Liver (tissue), 9 donors: Measurements from ENCODE around the gene BCAT1. TPM values are rescaled to one million over a fixed set of nuclear protein-coding genes. Genes with fewer than 3 reads are reported as not detected.

ENCODE experiments used
- DNase-seq: peaks from one replicate; pipeline ENCODE4 v3.0.0-alpha.2; 2017; ENCODE audit warnings: low spot score
- H3K27ac ChIP-seq, 2 donors: one replicate each; pipeline ENCODE4 v1.7.0; 2013; ENCODE audit warnings: inconsistent platforms in 2 of 2, low read length in 2 of 2, control low read depth in 1 of 2, low read depth in 1 of 2, mild to moderate bottlenecking in 1 of 2
- H3K27me3 ChIP-seq, 4 donors: one replicate each; pipeline versions ENCODE4 v1.6.1 to v1.7.0; 2013; ENCODE audit warnings: low read length in 3 of 4, inconsistent platforms in 1 of 4, mild to moderate bottlenecking in 1 of 4, moderate library complexity in 1 of 4; ENCODE audit not compliant: control insufficient read depth in 4 of 4, insufficient read depth in 4 of 4
- H3K36me3 ChIP-seq, 4 donors: one replicate each; pipeline versions ENCODE4 v1.6.1 to v1.7.0; 2013; ENCODE audit warnings: low read length in 3 of 4, mild to moderate bottlenecking in 3 of 4, low read depth in 1 of 4, moderate library complexity in 1 of 4; ENCODE audit not compliant: control insufficient read depth in 4 of 4, insufficient read depth in 3 of 4
- H3K4me1 ChIP-seq, 4 donors: one replicate each; pipeline versions ENCODE4 v1.6.1 to v1.7.0; 2013; ENCODE audit warnings: low read length in 3 of 4, mild to moderate bottlenecking in 3 of 4, moderate library complexity in 1 of 4; ENCODE audit not compliant: control insufficient read depth in 4 of 4, insufficient read depth in 4 of 4
- H3K4me3 ChIP-seq, 3 donors: one replicate each; pipeline versions ENCODE4 v1.6.1 to v1.7.0; 2013; ENCODE audit warnings: low read length in 3 of 3, control low read depth in 1 of 3, low read depth in 1 of 3, mild to moderate bottlenecking in 1 of 3
- H3K9ac ChIP-seq, 2 donors: one replicate each; pipeline ENCODE4 v1.7.0; 2013; ENCODE audit warnings: low read length in 2 of 2, mild to moderate bottlenecking in 2 of 2, moderate library complexity in 2 of 2, control low read depth in 1 of 2, low read depth in 1 of 2
- H3K9me3 ChIP-seq, 4 donors: one replicate each; pipeline versions ENCODE4 v1.6.1 to v1.7.0; 2013; ENCODE audit warnings: low read length in 3 of 4; ENCODE audit not compliant: control insufficient read depth in 4 of 4
- ATF3 ChIP-seq: IDR thresholded peaks from 2 replicates; pipeline ENCODE4 v1.6.1; 2016; ENCODE audit warnings: antibody characterized with exemption
- EGR1 ChIP-seq, 2 donors: IDR thresholded peaks; 2 replicates each; pipeline ENCODE4 v1.6.1; 2016 to 2018; ENCODE audit warnings: antibody characterized with exemption in 2 of 2, low read depth in 2 of 2
- FOXA2 ChIP-seq: IDR thresholded peaks from 2 replicates; pipeline ENCODE4 v1.6.1; 2016; ENCODE audit warnings: antibody characterized with exemption
- GABPA ChIP-seq, 2 donors: IDR thresholded peaks in 1 of 2; conservative IDR thresholded peaks in 1 of 2; 2 replicates each; pipeline ENCODE4 v1.6.1; 2016; ENCODE audit warnings: antibody characterized with exemption in 2 of 2, mild to moderate bottlenecking in 1 of 2, moderate library complexity in 1 of 2
- HNF4A ChIP-seq, 2 donors: conservative IDR thresholded peaks; 2 replicates each; pipeline ENCODE4 v1.6.1; 2016; ENCODE audit warnings: antibody characterized with exemption in 2 of 2, mild to moderate bottlenecking in 2 of 2
- HNF4G ChIP-seq: IDR thresholded peaks from 2 replicates; pipeline ENCODE4 v1.6.1; 2016; ENCODE audit warnings: antibody characterized with exemption
- JUND ChIP-seq, 2 donors: IDR thresholded peaks; 2 replicates each; pipeline ENCODE4 v1.6.1; 2016; ENCODE audit warnings: antibody characterized with exemption in 2 of 2
- NR2F2 ChIP-seq: IDR thresholded peaks from 2 replicates; pipeline ENCODE4 v1.6.1; 2016; ENCODE audit warnings: antibody characterized with exemption
- RAD21 ChIP-seq, 2 donors: IDR thresholded peaks; 2 replicates each; pipeline ENCODE4 v1.6.1; 2016; ENCODE audit warnings: antibody characterized with exemption in 2 of 2, mild to moderate bottlenecking in 2 of 2
- RXRA ChIP-seq, 2 donors: IDR thresholded peaks; 2 replicates each; pipeline ENCODE4 v1.6.1; 2017 to 2018; ENCODE audit warnings: antibody characterized with exemption in 2 of 2, mild to moderate bottlenecking in 1 of 2
- SP1 ChIP-seq: IDR thresholded peaks from 2 replicates; pipeline ENCODE4 v1.6.1; 2018; ENCODE audit warnings: antibody characterized with exemption, mild to moderate bottlenecking
- TAF1 ChIP-seq: conservative IDR thresholded peaks from 2 replicates; pipeline ENCODE4 v1.6.1; 2016; ENCODE audit warnings: antibody characterized with exemption, mild to moderate bottlenecking
- YY1 ChIP-seq: IDR thresholded peaks from 2 replicates; pipeline ENCODE4 v1.6.1; 2016; ENCODE audit warnings: antibody characterized with exemption, mild to moderate bottlenecking
- WGBS: extraction: QIAGEN DNeasy Blood & Tissue Kit; methylation state at CpG from one replicate; pipeline ENCODE4 v1.1.7; 2013; 5-methylcytosine and 5-hydroxymethylcytosine counted together
- polyA plus RNA-seq, 2 donors: library from polyadenylated mRNA; stranded (reverse) in 1 of 2; unstranded in 1 of 2; fragments of 200-250 nt in 1 of 2; fragments of >200 nt in 1 of 2; fragmentation: Nextera tagmentation in 1 of 2; extraction: Ambion mirVana in 1 of 2; gene quantifications; one replicate each; pipeline versions ENCODE4 v1.2.1 to v1.2.3, GENCODE V29; 2013 to 2015
- total RNA-seq, 2 donors: library from RNA; depleted of rRNA; stranded (reverse); fragments of >200 nt; gene quantifications; one replicate each; pipeline ENCODE4 v1.2.3, GENCODE V29; 2014
- TF ChIP-seq, protein P1 (sequence below): fragments of 150-350 bp; IDR thresholded peaks from 2 replicates; pipeline ENCODE4 v1.5.1; 2017; ENCODE audit warnings: improper control_type of control experiment, low read depth, low read length; ENCODE audit not compliant: missing input control
- TF ChIP-seq, protein P2 (sequence below): IDR thresholded peaks from 2 replicates; pipeline ENCODE4 v1.6.1; 2016; ENCODE audit warnings: antibody characterized with exemption, mild to moderate bottlenecking
- TF ChIP-seq, protein P3 (sequence below): IDR thresholded peaks from 2 replicates; pipeline ENCODE4 v1.6.1; 2016; ENCODE audit warnings: antibody characterized with exemption
- TF ChIP-seq, protein P4 (sequence below): IDR thresholded peaks from 2 replicates; pipeline ENCODE4 v1.6.1; 2016; ENCODE audit warnings: antibody characterized with exemption
- donor health status: healthy.
- donor health status: healthy.
- donor health status: healthy.
- donor health status: healthy.
- donor health status: healthy.

The BCAT1 gene
- total and polyA plus RNA-seq, 4 donors, result 0.14 to 10.0 (median 0.85) TPM

DNA sequence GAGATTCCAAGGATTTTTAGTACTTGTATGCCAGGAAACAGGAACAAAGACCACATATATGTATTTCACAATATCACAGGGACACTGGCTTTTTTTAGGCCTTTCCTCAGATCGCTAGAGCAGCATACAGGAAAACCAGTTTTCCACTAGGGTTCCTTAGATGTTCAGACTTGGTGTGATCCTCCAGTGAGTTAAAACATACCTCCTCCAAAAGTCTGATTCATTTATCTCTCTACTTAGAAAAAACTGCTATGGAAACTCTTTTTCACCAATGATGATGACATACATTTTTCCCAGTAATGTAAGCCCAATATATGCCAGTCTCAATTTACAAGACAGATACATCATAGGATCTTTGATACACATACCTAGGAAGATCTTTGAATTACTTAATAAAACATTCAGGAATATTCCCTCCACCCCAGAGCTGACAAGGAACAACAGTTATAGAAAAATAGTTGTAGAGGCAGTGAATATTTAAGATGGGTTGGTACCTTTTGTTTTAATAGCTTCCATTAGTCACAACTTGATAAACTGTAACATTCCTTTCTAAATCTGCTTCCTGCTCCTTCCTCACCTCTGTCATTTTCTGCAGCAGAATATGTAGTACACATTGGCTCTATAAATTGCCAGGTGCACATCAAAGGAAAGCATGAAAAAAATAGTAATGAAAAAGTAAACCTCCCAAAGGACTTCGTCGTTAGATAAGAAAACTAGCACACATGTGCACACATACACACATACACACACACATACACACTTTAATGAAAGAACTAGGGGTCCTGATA, 27.5 kb downstream of the BCAT1 start:
- WGBS, result 85% methylated on average over 3 of the region's 3 CpGs
- TF ChIP-seq NR2F2 (no peak), SP1 (no peak), JUND (IDR thresholded peaks at IDR 0.05) (no peak), GABPA (IDR thresholded peaks at IDR 0.05 in 1 of 2, conservative IDR thresholded peaks at IDR 0.05 in 1 of 2) (no peak), YY1 (no peak), RXRA (IDR thresholded peaks at IDR 0.05) (no peak), FOXA2 (no peak), HNF4G (no peak), EGR1 (IDR thresholded peaks at IDR 0.05; ENCODE audit: low read depth in 2 of 2) (no peak), HNF4A (conservative IDR thresholded peaks at IDR 0.05) (no peak), RAD21 (IDR thresholded peaks at IDR 0.05) (no peak), ATF3 (no peak), TAF1 (no peak)
- TF ChIP-seq, protein P1, sequence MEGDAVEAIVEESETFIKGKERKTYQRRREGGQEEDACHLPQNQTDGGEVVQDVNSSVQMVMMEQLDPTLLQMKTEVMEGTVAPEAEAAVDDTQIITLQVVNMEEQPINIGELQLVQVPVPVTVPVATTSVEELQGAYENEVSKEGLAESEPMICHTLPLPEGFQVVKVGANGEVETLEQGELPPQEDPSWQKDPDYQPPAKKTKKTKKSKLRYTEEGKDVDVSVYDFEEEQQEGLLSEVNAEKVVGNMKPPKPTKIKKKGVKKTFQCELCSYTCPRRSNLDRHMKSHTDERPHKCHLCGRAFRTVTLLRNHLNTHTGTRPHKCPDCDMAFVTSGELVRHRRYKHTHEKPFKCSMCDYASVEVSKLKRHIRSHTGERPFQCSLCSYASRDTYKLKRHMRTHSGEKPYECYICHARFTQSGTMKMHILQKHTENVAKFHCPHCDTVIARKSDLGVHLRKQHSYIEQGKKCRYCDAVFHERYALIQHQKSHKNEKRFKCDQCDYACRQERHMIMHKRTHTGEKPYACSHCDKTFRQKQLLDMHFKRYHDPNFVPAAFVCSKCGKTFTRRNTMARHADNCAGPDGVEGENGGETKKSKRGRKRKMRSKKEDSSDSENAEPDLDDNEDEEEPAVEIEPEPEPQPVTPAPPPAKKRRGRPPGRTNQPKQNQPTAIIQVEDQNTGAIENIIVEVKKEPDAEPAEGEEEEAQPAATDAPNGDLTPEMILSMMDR, result no peak
- TF ChIP-seq, protein P2, sequence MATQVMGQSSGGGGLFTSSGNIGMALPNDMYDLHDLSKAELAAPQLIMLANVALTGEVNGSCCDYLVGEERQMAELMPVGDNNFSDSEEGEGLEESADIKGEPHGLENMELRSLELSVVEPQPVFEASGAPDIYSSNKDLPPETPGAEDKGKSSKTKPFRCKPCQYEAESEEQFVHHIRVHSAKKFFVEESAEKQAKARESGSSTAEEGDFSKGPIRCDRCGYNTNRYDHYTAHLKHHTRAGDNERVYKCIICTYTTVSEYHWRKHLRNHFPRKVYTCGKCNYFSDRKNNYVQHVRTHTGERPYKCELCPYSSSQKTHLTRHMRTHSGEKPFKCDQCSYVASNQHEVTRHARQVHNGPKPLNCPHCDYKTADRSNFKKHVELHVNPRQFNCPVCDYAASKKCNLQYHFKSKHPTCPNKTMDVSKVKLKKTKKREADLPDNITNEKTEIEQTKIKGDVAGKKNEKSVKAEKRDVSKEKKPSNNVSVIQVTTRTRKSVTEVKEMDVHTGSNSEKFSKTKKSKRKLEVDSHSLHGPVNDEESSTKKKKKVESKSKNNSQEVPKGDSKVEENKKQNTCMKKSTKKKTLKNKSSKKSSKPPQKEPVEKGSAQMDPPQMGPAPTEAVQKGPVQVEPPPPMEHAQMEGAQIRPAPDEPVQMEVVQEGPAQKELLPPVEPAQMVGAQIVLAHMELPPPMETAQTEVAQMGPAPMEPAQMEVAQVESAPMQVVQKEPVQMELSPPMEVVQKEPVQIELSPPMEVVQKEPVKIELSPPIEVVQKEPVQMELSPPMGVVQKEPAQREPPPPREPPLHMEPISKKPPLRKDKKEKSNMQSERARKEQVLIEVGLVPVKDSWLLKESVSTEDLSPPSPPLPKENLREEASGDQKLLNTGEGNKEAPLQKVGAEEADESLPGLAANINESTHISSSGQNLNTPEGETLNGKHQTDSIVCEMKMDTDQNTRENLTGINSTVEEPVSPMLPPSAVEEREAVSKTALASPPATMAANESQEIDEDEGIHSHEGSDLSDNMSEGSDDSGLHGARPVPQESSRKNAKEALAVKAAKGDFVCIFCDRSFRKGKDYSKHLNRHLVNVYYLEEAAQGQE, result no peak
- TF ChIP-seq, protein P3, sequence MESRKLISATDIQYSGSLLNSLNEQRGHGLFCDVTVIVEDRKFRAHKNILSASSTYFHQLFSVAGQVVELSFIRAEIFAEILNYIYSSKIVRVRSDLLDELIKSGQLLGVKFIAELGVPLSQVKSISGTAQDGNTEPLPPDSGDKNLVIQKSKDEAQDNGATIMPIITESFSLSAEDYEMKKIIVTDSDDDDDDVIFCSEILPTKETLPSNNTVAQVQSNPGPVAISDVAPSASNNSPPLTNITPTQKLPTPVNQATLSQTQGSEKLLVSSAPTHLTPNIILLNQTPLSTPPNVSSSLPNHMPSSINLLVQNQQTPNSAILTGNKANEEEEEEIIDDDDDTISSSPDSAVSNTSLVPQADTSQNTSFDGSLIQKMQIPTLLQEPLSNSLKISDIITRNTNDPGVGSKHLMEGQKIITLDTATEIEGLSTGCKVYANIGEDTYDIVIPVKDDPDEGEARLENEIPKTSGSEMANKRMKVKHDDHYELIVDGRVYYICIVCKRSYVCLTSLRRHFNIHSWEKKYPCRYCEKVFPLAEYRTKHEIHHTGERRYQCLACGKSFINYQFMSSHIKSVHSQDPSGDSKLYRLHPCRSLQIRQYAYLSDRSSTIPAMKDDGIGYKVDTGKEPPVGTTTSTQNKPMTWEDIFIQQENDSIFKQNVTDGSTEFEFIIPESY, result no peak
- TF ChIP-seq, protein P4, sequence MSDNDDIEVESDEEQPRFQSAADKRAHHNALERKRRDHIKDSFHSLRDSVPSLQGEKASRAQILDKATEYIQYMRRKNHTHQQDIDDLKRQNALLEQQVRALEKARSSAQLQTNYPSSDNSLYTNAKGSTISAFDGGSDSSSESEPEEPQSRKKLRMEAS, result no peak

More for the DNA sequence above, 27.5 kb downstream of the BCAT1 start:
- Histone ChIP-seq H3K27me3 (no peaks in the 10 kb centered on the region), H3K27ac (no peak overlapping the region), H3K4me3 (no peak overlapping the region), H3K9ac (no peak overlapping the region), H3K4me1 (no peaks in the 10 kb centered on the region), H3K9me3 (no peaks in the 10 kb centered on the region), H3K36me3 (no peaks in the 10 kb centered on the region)
- no peak for DNase-seq
